HepG2 (cell line): ENCODE measurements around the gene BRMS1. TPM values are rescaled to one million over a fixed set of nuclear protein-coding genes. Genes with fewer than 3 reads are reported as not detected.

ENCODE experiments used
- AFF4 ChIP-seq: sonication (generic); formaldehyde crosslinking; IDR thresholded peaks from 2 replicates; pipeline ENCODE4 v1.4.0; 2020; ENCODE audit warnings: missing genetic modification reagents
- EZH2 ChIP-seq: conservative IDR thresholded peaks from 2 replicates; pipeline ENCODE4 v1.6.1; 2012; ENCODE audit warnings: mild to moderate bottlenecking, low read depth, low read length, moderate library complexity
- HMG20A ChIP-seq: IDR thresholded peaks from 2 replicates; pipeline ENCODE4 v1.6.1; 2016; ENCODE audit warnings: borderline replicate concordance
- HMG20B ChIP-seq: conservative IDR thresholded peaks from 2 replicates; pipeline ENCODE4 v1.6.1; 2016; ENCODE audit warnings: missing genetic modification reagents, missing compliant biosample characterization
- KMT2A ChIP-seq: sonication (generic); formaldehyde crosslinking; IDR thresholded peaks from 2 replicates; pipeline ENCODE4 v1.4.0; 2020; ENCODE audit warnings: missing genetic modification reagents
- MTERF4 ChIP-seq: sonication (generic); formaldehyde crosslinking; IDR thresholded peaks from 2 replicates; pipeline ENCODE4 v1.8.0; 2023; ENCODE audit warnings: mild to moderate bottlenecking, missing genetic modification reagents
- MXD1 ChIP-seq: sonication (generic); formaldehyde crosslinking; IDR thresholded peaks from 2 replicates; pipeline ENCODE4 v1.4.0; 2020; ENCODE audit warnings: mild to moderate bottlenecking, missing genetic modification reagents
- NFE2L1 ChIP-seq: sonication (generic); formaldehyde crosslinking; IDR thresholded peaks from 2 replicates; pipeline ENCODE4 v1.4.0; 2020; ENCODE audit warnings: missing genetic modification reagents, mild to moderate bottlenecking, borderline replicate concordance
- RBAK ChIP-seq: sonication (generic); formaldehyde crosslinking; IDR thresholded peaks from 2 replicates; pipeline ENCODE4 v1.5.1; 2020; ENCODE audit warnings: mild to moderate bottlenecking, missing genetic modification reagents
- SATB2 ChIP-seq: sonication (generic); formaldehyde crosslinking; IDR thresholded peaks from 2 replicates; pipeline ENCODE4 v1.5.0; 2020; ENCODE audit warnings: missing genetic modification reagents
- WIZ ChIP-seq: sonication (generic); formaldehyde crosslinking; IDR thresholded peaks from 2 replicates; pipeline ENCODE4 v1.5.1; 2020; ENCODE audit warnings: mild to moderate bottlenecking, missing genetic modification reagents
- YY1 ChIP-seq: IDR thresholded peaks from 2 replicates; pipeline ENCODE4 v1.6.1; 2011; ENCODE audit warnings: low read length, low read depth, moderate library complexity, mild to moderate bottlenecking; ENCODE audit not compliant: insufficient read depth, insufficient replicate concordance
- ZBTB43 ChIP-seq: sonication (generic); formaldehyde crosslinking; conservative IDR thresholded peaks from 2 replicates; pipeline ENCODE4 v1.4.0; 2020; ENCODE audit warnings: missing genetic modification reagents
- ZNF12 ChIP-seq: sonication (generic); formaldehyde crosslinking; IDR thresholded peaks from 2 replicates; pipeline ENCODE4 v1.5.0; 2020; ENCODE audit warnings: missing genetic modification reagents
- ZNF232 ChIP-seq: sonication (generic); formaldehyde crosslinking; IDR thresholded peaks from 2 replicates; pipeline ENCODE4 v1.4.0; 2020; ENCODE audit warnings: missing genetic modification reagents, borderline replicate concordance
- ZNF512B ChIP-seq: sonication (generic); formaldehyde crosslinking; IDR thresholded peaks from 2 replicates; pipeline ENCODE4 v1.5.1; 2020; ENCODE audit warnings: missing genetic modification reagents, mild to moderate bottlenecking, borderline replicate concordance
- ZNF556 ChIP-seq: sonication (generic); formaldehyde crosslinking; IDR thresholded peaks from 2 replicates; pipeline ENCODE4 v1.4.0; 2020; ENCODE audit warnings: mild to moderate bottlenecking, missing genetic modification reagents, borderline replicate concordance
- ZNF615 ChIP-seq: sonication (generic); formaldehyde crosslinking; IDR thresholded peaks from 2 replicates; pipeline ENCODE4 v1.5.0; 2020; ENCODE audit warnings: mild to moderate bottlenecking, missing genetic modification reagents, borderline replicate concordance
- ZNF616 ChIP-seq: sonication (generic); formaldehyde crosslinking; IDR thresholded peaks from 2 replicates; pipeline ENCODE4 v1.5.0; 2020; ENCODE audit warnings: low read depth, mild to moderate bottlenecking, missing genetic modification reagents
- ZNF768 ChIP-seq: sonication (generic); formaldehyde crosslinking; IDR thresholded peaks from 2 replicates; pipeline ENCODE4 v1.4.0; 2020; ENCODE audit warnings: missing genetic modification reagents
- polyA plus RNA-seq, 8 experiments: library from polyadenylated mRNA; depleted of rRNA in 3 of 8; stranded (reverse) in 7 of 8; unstranded in 1 of 8; fragments of >200 nt; fragmentation: Illumina TruSeq in 4 of 8; extraction: Trizol in 4 of 8; gene quantifications; 2 replicates each; pipeline versions ENCODE4 v1.2.1 to v1.2.3, GENCODE V29; 2011 to 2016; ENCODE audit warnings: low read depth in 4 of 8, missing spikeins in 1 of 8, mixed read lengths in 1 of 8; ENCODE audit not compliant: insufficient read depth in 1 of 8
- total RNA-seq, 5 experiments: library from RNA; depleted of rRNA; stranded (reverse); fragments of >200 nt; fragmentation: Illumina TruSeq; extraction: Trizol; gene quantifications; 2 replicates each; pipeline ENCODE4 v1.2.3, GENCODE V29; 2016; ENCODE audit warnings: low read depth in 1 of 5

BRMS1 gene
- total and polyA plus RNA-seq, 2 of the 13 experiments (the other 11 are each of a cell fraction or from before 2014, with no cell fraction given): 15.8 to 55.7 TPM

GRCh38 chr11:66288671-66289547 is 56.0 kb downstream of the BRMS1 start, which contains the start of gene YIF1A (continued):
- no peak for TF ChIP-seq AFF4 (CRISPR knock-in tag)
- no peak for TF ChIP-seq MTERF4 (CRISPR knock-in tag)
- no peak for TF ChIP-seq ZNF512B
- peak; percentile 88 for TF ChIP-seq YY1
- TF ChIP-seq EZH2: no peak
- no peak for TF ChIP-seq RBAK
- TF ChIP-seq ZNF615 (CRISPR knock-in tag): no peak
- no peak for TF ChIP-seq ZNF12 (CRISPR knock-in tag)
- TF ChIP-seq ZNF556 (CRISPR knock-in tag): no peak
- TF ChIP-seq ZNF768: peak; percentile 25; the same call in 1 of the 2 replicates
- TF ChIP-seq HMG20A (CRISPR knock-in tag): no peak
- 0 out of 2 replicates have a peak, but pooled peaks have one; percentile 2 for TF ChIP-seq SATB2 (CRISPR knock-in tag)
- peak; percentile 28; the same call in 1 of the 2 replicates for TF ChIP-seq KMT2A (CRISPR knock-in tag)
- TF ChIP-seq ZNF616: no peak; the same call in 1 of the 2 replicates
- no peak for TF ChIP-seq WIZ (CRISPR knock-in tag)
- no peak for TF ChIP-seq ZNF232
- no peak for TF ChIP-seq MXD1
- no peak for TF ChIP-seq ZBTB43 (CRISPR knock-in tag)
- TF ChIP-seq HMG20B (CRISPR knock-in tag): no peak
- TF ChIP-seq NFE2L1 (CRISPR knock-in tag): no peak
